GM10248 (cell line): ENCODE data around the gene TACO1.

Experiments
- CTCF ChIA-PET: fragments of 300-600 bp; sonication (Branson Sonifier 250); formaldehyde crosslinking; extraction: SDS; loops from one replicate; lab custom pipeline; 2021; ENCODE audit warnings: antibody characterized with exemption; lab: Yijun Ruan, JAX
- POLR2A ChIA-PET: fragments of 350-650 bp; sonication (Branson Sonifier 250); formaldehyde crosslinking; extraction: SDS; loops from one replicate; lab custom pipeline; 2020; ENCODE audit warnings: antibody characterized with exemption; lab: Yijun Ruan, JAX
- DNase-seq: peaks from one replicate; pipeline ENCODE4 v3.0.0; 2012; ENCODE audit errors: extremely low spot score
- CTCF ChIP-seq: IDR thresholded peaks from 2 replicates; pipeline ENCODE4 v1.5.1; 2012; ENCODE audit warnings: mild to moderate bottlenecking, low read depth; ENCODE audit errors: extremely low read depth, missing control alignments, control extremely low read depth

The TACO1 gene

DNA sequence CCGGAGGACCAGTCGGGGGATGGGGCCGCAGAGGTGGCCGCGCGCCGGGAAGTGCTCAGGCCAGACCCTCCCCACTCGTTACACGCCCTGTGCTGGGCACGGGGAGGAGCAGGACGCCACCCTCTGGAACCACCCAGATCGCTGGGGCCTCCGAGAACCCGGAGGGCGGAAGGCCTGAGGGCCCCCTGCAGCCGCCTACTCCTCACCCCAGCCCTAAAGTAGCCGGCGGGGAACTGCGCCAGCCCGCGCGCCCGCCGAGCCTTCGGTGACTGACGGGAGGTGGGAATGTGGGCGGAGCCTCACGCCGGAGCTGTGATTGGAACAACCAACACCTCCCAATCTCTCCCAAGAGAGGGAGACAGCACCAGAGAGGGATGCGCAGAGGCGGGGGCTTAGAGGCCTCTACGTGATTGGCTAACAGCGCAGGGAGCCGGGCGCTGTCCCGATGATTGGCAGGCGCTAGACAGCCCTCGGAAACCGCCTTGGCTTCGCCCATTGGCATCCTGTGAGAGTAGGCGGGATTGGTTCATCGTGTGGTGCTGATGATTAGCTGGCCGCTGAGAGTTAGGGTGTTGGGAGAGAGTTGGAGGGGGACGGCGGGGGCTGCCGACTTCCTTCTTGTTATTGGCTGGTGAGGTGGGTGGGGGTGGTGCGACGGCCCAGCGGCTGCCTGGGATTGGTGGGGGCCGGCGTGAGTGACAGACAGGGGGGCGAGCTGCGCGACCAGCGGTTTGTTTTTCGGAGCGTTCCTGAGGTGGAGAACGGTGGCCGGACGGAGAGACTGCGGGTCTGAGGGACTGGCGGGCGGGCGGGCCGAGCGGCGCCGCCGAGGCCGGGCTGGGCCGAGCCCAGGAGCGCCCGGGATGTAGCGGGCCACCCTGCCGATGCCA is 21.2 kb downstream of the TACO1 start, which contains the start of gene MAP3K3:
Gene MAP3K3 (plus strand): TSS at position 734 of the 890 bp plus-strand sequence. CDS start 343 bp downstream, outside the sequence.
- ChIA-PET POLR2A (interaction anchor here (0.9 to 1.4 kb wide), 3 partner anchors 10 to 152 kb away, joined by 3 to 5 read pairs (median 5); partner anchors contain the start of genes CCDC47 and DCAF7), CTCF (interaction anchor here (0.9 to 3.2 kb wide), 9 partner anchors 9 to 227 kb away, joined by 3 to 29 read pairs (median 5); no protein-coding TSS in a partner anchor)
- DNase-seq = peak; percentile 99
- peak; percentile 8 for TF ChIP-seq CTCF

- DNase-seq = peak; percentile 72
- POLR2A ChIA-PET = interaction anchor here (0.9 to 1.4 kb wide), 3 partner anchors 11 to 151 kb away, joined by 3 to 5 read pairs (median 5); partner anchors contain the start of genes CCDC47 and DCAF7
- no peak for TF ChIP-seq CTCF
- CTCF ChIA-PET = interaction anchor here (0.9 to 1.9 kb wide), 7 partner anchors 10 to 188 kb away, joined by 3 to 6 read pairs (median 4); no protein-coding TSS in a partner anchor
Measured at GRCh38 chr17:63622574-63623390, 22.1 kb downstream of the TACO1 start.

DNA sequence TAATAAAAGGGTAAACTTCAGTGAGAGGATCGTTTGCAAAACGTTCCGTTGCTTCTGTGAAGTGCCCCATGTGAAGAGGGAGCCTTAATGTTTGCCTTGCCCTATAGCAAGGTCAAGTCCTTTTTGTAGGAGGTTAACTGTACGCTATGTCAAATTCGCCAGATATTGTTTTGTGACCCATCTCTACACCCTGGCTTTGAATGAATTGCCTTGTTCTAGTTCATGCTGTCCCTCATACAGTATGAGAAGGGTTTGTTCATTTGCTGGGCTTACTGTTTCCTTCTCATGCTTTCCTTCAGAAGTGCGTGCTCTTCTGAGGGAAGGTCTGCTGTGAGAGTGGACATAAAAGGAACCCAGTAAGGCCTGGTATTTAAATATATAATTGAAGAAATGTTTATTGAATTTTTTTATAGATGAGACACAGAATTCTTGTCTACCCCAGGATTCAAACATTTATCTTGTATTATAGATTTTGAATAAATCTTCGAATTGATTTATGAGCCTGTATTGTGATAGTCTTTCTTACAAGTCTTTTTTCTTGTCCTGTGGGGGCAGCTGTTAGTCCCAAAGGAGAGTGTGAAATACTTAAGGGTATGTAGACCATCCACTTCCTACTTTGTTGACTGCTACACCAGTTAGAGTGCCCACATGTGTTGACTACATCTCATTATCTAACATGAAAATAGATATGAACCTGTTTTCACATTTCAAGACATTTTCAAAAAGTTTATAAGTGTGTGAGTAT is 23.3 kb downstream of the TACO1 start:
- no peak for TF ChIP-seq CTCF
- DNase-seq = no peak
- ChIA-PET CTCF (interaction anchor here (0.7 to 5.4 kb wide), 7 partner anchors 8 to 51 kb away, joined by 3 to 29 read pairs (median 5); no protein-coding TSS in a partner anchor), POLR2A (no interaction called here)

DNA sequence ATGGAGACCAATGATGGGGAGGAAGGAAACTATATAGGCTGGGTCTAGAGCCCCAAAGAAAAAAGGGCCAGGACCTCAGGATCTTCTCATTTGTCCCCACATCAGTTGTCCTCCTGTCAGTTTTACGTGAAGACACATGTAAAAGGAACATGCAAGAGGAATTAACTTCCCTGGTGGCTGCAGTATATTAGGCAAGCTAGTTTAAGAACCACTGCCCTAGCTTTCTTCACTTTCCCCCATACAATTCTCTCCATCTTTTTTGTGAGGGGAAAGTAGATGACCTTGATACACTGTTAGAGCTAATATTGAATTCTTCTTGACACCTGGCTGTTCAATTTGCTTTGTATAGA is 23.8 kb downstream of the TACO1 start:
- CTCF ChIA-PET = interaction anchor here (0.7 to 5.4 kb wide), 6 partner anchors 8 to 51 kb away, joined by 3 to 29 read pairs (median 5); no protein-coding TSS in a partner anchor
- POLR2A ChIA-PET = no interaction called here
- no peak for DNase-seq
- no peak for TF ChIP-seq CTCF

DNA sequence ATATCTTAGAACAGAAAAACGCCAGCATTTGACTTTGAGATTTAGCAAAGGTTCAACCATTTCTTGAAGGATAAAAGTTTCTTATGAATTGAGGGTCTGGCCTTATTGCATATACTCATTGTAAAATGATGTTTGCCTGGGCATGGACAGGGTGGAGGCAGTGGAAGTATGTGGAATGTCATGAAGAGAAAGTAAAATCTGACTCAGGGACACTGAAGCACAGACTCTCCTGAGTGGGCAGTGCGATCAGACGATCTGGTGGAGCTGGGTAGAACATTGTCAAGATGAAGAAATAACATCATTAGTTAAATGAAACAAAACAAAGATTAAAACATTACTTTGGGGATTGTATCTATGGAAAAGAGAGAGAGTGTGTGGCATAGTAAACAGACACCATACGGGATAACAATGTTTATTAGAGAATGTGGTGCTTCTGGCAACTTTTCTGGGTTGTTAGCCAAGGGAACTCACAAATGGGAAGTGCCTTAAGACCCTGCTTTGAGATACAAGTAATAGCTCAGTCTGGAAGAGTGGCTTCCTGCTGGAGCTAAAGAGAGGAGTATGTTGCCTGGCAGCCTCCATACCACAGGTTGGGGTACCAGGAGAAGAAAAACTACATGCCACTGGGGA is 26.0 kb downstream of the TACO1 start:
- no peak for TF ChIP-seq CTCF
- DNase-seq = no peak
- ChIA-PET POLR2A (no interaction called here), CTCF (interaction anchor here (0.9 to 5.4 kb wide), 8 partner anchors 9 to 201 kb away, joined by 3 to 29 read pairs (median 6); no protein-coding TSS in a partner anchor)
